GM23248 (cell line): ENCODE measurements around the gene FAM151A. TPM values are rescaled to one million over a fixed set of nuclear protein-coding genes. Genes with fewer than 3 reads are reported as not detected.

Experiments
- DNase-seq: peaks from one replicate; pipeline ENCODE4 v3.0.0-alpha.2; 2015
- H2AFZ ChIP-seq: fragments of 200-600 bp; sonication (generic); 2 replicates; pipeline ENCODE4 v1.6.1; 2016; ENCODE audit warnings: antibody characterized with exemption
- H3F3A ChIP-seq: fragments of 200-600 bp; sonication (generic); 2 replicates; pipeline ENCODE4 v1.6.1; 2016; ENCODE audit warnings: mild to moderate bottlenecking, antibody characterized with exemption, mixed run types; ENCODE audit not compliant: insufficient read depth
- H3K27ac ChIP-seq: fragments of 200-600 bp; sonication (generic); 2 replicates; pipeline ENCODE4 v1.5.1; 2016; ENCODE audit warnings: mild to moderate bottlenecking
- H3K27me3 ChIP-seq: fragments of 200-600 bp; sonication (generic); replicated peaks from 2 replicates; pipeline ENCODE4 v1.6.1; 2016; ENCODE audit warnings: mild to moderate bottlenecking; ENCODE audit not compliant: insufficient read depth
- H3K36me3 ChIP-seq: fragments of 200-600 bp; sonication (generic); 2 replicates; pipeline ENCODE4 v1.6.1; 2016; ENCODE audit warnings: low read depth, mild to moderate bottlenecking
- H3K4me1 ChIP-seq: fragments of 200-600 bp; sonication (generic); 2 replicates; pipeline ENCODE4 v1.6.1; 2016; ENCODE audit warnings: mild to moderate bottlenecking; ENCODE audit not compliant: insufficient read depth
- H3K4me2 ChIP-seq: fragments of 200-600 bp; sonication (generic); one replicate; pipeline ENCODE4 v1.6.1; 2016; ENCODE audit warnings: mild to moderate bottlenecking; ENCODE audit not compliant: unreplicated experiment
- H3K4me3 ChIP-seq: fragments of 200-600 bp; sonication (generic); 2 replicates; pipeline ENCODE4 v1.5.1; 2016; ENCODE audit warnings: mild to moderate bottlenecking
- H3K79me2 ChIP-seq: fragments of 200-600 bp; sonication (generic); 2 replicates; pipeline ENCODE4 v1.6.1; 2016; ENCODE audit warnings: mild to moderate bottlenecking; ENCODE audit not compliant: insufficient read depth
- H3K9ac ChIP-seq: fragments of 200-600 bp; sonication (generic); 2 replicates; pipeline ENCODE4 v1.6.1; 2016; ENCODE audit warnings: mild to moderate bottlenecking
- H3K9me2 ChIP-seq: fragments of 200-600 bp; sonication (generic); 2 replicates; pipeline ENCODE4 v1.6.1; 2016; ENCODE audit warnings: mixed run types, mild to moderate bottlenecking, moderate library complexity; ENCODE audit not compliant: insufficient read depth
- H3K9me3 ChIP-seq: fragments of 200-600 bp; sonication (generic); one replicate; pipeline ENCODE4 v1.6.1; 2017; ENCODE audit warnings: low read depth
- H4K20me1 ChIP-seq: fragments of 200-600 bp; sonication (generic); 2 replicates; pipeline ENCODE4 v1.6.0; 2016; ENCODE audit not compliant: insufficient read depth
- EZH2 ChIP-seq: fragments of 200-600 bp; sonication (generic); IDR thresholded peaks from 2 replicates; pipeline ENCODE4 v1.6.1; 2018; ENCODE audit warnings: antibody characterized with exemption, mild to moderate bottlenecking; ENCODE audit not compliant: insufficient read depth, poor library complexity, severe bottlenecking
- EZH2phosphoT487 ChIP-seq: fragments of 200-600 bp; sonication (generic); IDR thresholded peaks from 2 replicates; pipeline ENCODE4 v1.6.1; 2018; ENCODE audit warnings: antibody characterized with exemption, moderate library complexity, mild to moderate bottlenecking, low read depth; ENCODE audit not compliant: insufficient read depth
- WGBS, 2 experiments: methylation state at CpG; one replicate each; pipeline ENCODE4 v1.1.6; 2015 to 2017; ENCODE audit warnings: low lambda C conversion rate in 2 of 2, low coverage in 1 of 2; ENCODE audit errors: missing lambda C conversion rate in 2 of 2; 5-methylcytosine and 5-hydroxymethylcytosine counted together
- in situ Hi-C: fragments of 300-500 bp; cut with MboI; formaldehyde crosslinking; loops from 2 replicates; pipeline ENCODE4 v1.15.0; 2020
- polyA plus RNA-seq: library from polyadenylated mRNA; unstranded; fragments of >200 nt; fragmentation: Nextera tagmentation; extraction: Ambion mirVana; gene quantifications from 2 replicates; pipeline ENCODE4 v1.2.1, GENCODE V29; 2016
- total RNA-seq: library from RNA; depleted of rRNA; stranded (reverse); fragments of >200 nt; shearing (Covaris generic); gene quantifications from 2 replicates; pipeline ENCODE4 v1.2.3, GENCODE V29; 2014

Gene FAM151A
- total and polyA plus RNA-seq, 2 experiments from 2014 or later = 0.09 TPM; not detected in 1

DNA sequence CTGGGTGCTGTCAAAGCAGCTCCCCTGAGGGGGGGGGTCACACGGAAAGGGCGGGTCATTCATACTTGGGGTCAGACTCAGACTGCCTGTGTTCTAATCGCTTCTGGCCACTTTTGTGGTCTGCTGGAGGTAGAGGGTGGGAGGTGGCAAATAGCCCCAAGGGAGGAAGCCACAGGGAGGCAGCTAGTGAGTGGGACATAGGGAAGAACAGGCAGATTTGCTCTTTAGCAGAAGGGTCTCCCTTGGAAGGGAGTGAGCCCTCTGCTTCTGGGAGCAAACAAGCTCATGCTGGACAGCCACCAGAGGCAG, 50.8 kb downstream of the FAM151A start:
- Histone ChIP-seq H3K9ac (no peak overlapping the region), H3K9me2 (no peaks in the 10 kb centered on the region), H2AFZ (no peak overlapping the region), H3K79me2 (no peaks in the 10 kb centered on the region), H3K4me1 (peaks cover 9% of the 10 kb centered on the region), H3K4me2 (no peak overlapping the region), H3K36me3 (no peaks in the 10 kb centered on the region), H3K27me3 (no peaks in the 10 kb centered on the region), H3K4me3 (no peak overlapping the region), H3K9me3 (no peaks in the 10 kb centered on the region), H3F3A (no peaks in the 10 kb centered on the region), H4K20me1 (no peaks in the 10 kb centered on the region), H3K27ac (no peak overlapping the region)
- no peak for DNase-seq
- TF ChIP-seq EZH2 (no peak), EZH2phosphoT487 (no peak)
- in situ Hi-C loops = no loop called here
- 72 to 78% methylated on average over 2 to 3 of the region's 3 CpGs for WGBS, 2 experiments

DNA sequence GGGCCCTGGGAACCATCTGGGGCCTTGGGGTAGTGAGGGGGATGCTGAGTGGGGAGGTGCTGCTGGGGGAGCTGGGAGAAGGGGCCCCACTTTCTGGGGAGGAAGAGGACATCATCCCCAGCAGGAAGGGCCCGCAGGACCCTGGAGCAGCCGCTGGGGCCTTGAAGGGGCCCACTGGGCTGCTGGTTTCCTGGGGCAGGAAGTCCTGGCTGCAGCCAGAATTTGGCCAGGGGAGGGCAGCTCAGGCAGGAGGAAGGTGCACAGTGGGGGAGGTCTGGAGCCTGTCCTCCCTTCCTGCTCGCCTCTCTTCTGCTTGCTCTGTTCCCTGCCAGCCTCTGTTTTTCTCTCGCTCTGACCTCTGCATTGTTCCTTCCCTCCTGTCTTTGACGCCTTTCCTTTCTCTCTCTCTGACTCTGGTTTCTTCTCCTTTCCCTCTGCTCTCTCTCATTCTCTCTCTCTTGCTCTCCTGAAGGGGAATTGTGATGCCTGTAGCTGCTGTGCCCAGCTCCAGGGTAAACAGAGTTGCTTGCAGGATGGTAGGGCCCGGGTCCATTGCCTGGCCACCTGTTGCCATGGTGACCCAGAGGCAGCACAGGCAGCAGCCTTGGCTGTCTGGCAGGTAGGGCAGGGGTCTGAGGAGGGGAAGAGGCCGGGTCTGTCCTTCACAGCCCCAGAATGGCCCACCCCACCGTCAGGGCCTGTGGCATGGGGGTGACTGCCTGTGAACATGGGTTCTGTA, 51.4 kb downstream of the FAM151A start:
- Histone ChIP-seq H3K9me3 (no peaks in the 10 kb centered on the region), H3K9ac (no peak overlapping the region), H3K4me2 (no peak overlapping the region), H3K4me1 (peaks cover 9% of the 10 kb centered on the region), H3K36me3 (no peaks in the 10 kb centered on the region), H2AFZ (no peak overlapping the region), H3K9me2 (no peaks in the 10 kb centered on the region), H4K20me1 (no peaks in the 10 kb centered on the region), H3K27ac (no peak overlapping the region), H3K4me3 (no peak overlapping the region), H3F3A (no peaks in the 10 kb centered on the region), H3K79me2 (no peaks in the 10 kb centered on the region), H3K27me3 (no peaks in the 10 kb centered on the region)
- in situ Hi-C loops = no loop called here
- WGBS, 2 experiments = 51 to 70% methylated on average over 6 to 8 of the region's 8 CpGs
- no peak for DNase-seq
- TF ChIP-seq EZH2phosphoT487 (no peak), EZH2 (no peak)

DNA sequence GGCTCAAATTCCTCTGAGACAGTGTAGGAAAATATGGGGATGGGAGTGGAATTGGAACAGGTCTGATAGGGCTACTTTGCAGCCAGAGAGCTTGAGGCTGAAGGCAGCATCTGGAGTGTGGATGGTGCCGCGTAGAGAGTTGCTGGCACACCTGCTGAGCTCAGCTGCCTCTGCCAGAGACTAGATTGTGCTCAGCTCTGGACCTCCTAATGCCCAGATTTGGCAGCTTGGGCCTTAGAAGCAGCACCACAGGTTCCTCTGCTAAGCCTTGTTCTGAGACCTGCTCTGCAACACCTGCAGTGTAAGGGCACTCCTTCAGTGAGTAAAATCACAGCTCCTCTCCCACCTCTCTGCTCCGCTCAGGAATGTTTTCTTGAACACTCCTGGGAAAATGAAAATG, 52.0 kb downstream of the FAM151A start:
- peaks cover 9% of the 10 kb centered on the region for H3K4me1 ChIP-seq
- H3K79me2 ChIP-seq = no peaks in the 10 kb centered on the region
- WGBS, 2 experiments = 96 to 98% methylated on average over 3 of the region's 3 CpGs
- H3F3A ChIP-seq = no peaks in the 10 kb centered on the region
- in situ Hi-C loops = no loop called here
- no peak for DNase-seq
- no peak overlapping the region for H3K27ac ChIP-seq
- no peak overlapping the region for H2AFZ ChIP-seq
- no peak overlapping the region for H3K9ac ChIP-seq
- no peak overlapping the region for H3K4me3 ChIP-seq
- no peaks in the 10 kb centered on the region for H3K36me3 ChIP-seq
- no peak for TF ChIP-seq EZH2
- no peak for TF ChIP-seq EZH2phosphoT487
- H3K27me3 ChIP-seq = no peaks in the 10 kb centered on the region
- H4K20me1 ChIP-seq = no peaks in the 10 kb centered on the region
- no peak overlapping the region for H3K4me2 ChIP-seq
- no peaks in the 10 kb centered on the region for H3K9me3 ChIP-seq
- no peaks in the 10 kb centered on the region for H3K9me2 ChIP-seq

DNA sequence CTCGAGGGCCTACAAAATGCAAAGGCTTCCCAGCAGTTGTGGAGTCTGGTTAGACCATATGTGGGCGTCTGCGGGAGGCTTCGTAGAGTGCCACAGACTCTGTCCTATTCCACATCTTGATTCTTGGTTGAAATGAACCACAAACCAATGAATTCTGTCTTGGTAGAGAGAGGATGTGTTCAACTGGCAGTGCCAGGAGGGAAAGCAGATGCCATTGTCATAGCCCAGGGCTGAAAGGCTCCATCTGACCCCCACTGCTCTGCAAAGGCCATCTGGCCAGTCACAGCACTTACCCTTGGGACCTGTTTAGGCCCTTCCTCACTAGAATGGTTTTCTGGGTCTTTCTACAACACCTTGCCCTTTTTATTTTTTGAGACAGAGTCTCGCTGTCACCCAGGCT, 53.2 kb downstream of the FAM151A start:
- Histone ChIP-seq H3K9me3 (no peaks in the 10 kb centered on the region), H3K79me2 (no peaks in the 10 kb centered on the region), H3K36me3 (no peaks in the 10 kb centered on the region), H3K9ac (no peak overlapping the region), H3K4me1 (peaks cover 9% of the 10 kb centered on the region), H4K20me1 (no peaks in the 10 kb centered on the region), H3F3A (no peaks in the 10 kb centered on the region), H3K4me3 (no peak overlapping the region), H3K9me2 (no peaks in the 10 kb centered on the region), H3K27me3 (no peaks in the 10 kb centered on the region), H2AFZ (no peak overlapping the region), H3K4me2 (no peak overlapping the region), H3K27ac (no peak overlapping the region)
- DNase-seq = no peak
- TF ChIP-seq EZH2phosphoT487 = no peak
- no peak for TF ChIP-seq EZH2
- WGBS, 2 experiments = 97% methylated on average over 5 of the region's 5 CpGs
- in situ Hi-C loops = no loop called here

DNA sequence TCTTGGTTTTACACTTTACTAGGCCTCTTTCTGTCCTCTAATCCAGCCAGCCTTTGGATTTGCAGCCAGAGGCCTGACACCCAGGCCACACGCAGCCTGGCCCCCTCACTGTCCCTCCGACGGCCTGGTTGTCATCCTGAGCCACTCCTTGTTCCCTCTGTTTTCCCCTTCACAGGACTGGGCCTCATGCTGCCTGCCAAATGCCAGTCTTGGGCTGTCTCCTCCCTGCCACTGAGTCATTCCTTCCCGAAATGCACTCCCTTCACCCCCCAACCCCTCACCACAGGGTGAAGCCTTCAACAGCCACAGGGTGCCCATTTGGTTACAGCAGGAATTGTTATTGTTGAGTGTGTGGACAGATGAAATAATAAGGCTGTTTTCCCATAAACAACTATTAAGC, 54.0 kb downstream of the FAM151A start:
- Histone ChIP-seq H3F3A (no peaks in the 10 kb centered on the region), H3K4me3 (no peak overlapping the region), H4K20me1 (no peaks in the 10 kb centered on the region), H3K27ac (peak overlapping the region; percentile 21; the same call in 1 of the 2 replicates), H3K36me3 (no peaks in the 10 kb centered on the region), H3K79me2 (no peaks in the 10 kb centered on the region), H3K9me2 (no peaks in the 10 kb centered on the region), H2AFZ (peak overlapping the region; percentile 54; the same call in 1 of the 2 replicates), H3K4me1 (peaks cover 9% of the 10 kb centered on the region), H3K9me3 (no peaks in the 10 kb centered on the region), H3K27me3 (no peaks in the 10 kb centered on the region), H3K9ac (peak overlapping the region; percentile 36; the same call in 1 of the 2 replicates), H3K4me2 (no peak overlapping the region)
- in situ Hi-C loops = no loop called here
- peak; percentile 55 for DNase-seq
- no peak for TF ChIP-seq EZH2phosphoT487
- TF ChIP-seq EZH2 = no peak
- WGBS, 2 experiments = 40 to 47% methylated on average over 4 of the region's 4 CpGs
